Calu3 (cell line): ENCODE data around the gene ZNF420. TPM values are rescaled to one million over a fixed set of nuclear protein-coding genes. Genes with fewer than 3 reads are reported as not detected.
"Not testable (repeated sequence)": the region's sequence is repeated elsewhere in the genome, so short reads cannot be mapped to it uniquely, and the experiment has no call there.

ENCODE experiments used
- BruUV-seq: library from RNA; stranded (reverse); fragments of 400-500 nt; replicated peaks from 2 replicates; lab custom pipeline; 2021; lab: Mats Ljungman, UMichigan
- CTCF ChIA-PET: fragments of 300-600 bp; sonication (Branson Sonifier 250); formaldehyde crosslinking; loops from one replicate; lab custom pipeline; 2022; ENCODE audit warnings: antibody characterized with exemption; lab: Charles Lee
- DNase-seq: peaks from one replicate; pipeline ENCODE4 v3.0.0; 2022
- H3K27ac Mint-ChIP-seq: one replicate; pipeline ENCODE4 v1.8.0; 2022; ENCODE audit warnings: mixed read lengths; ENCODE audit not compliant: unreplicated experiment
- H3K27me3 Mint-ChIP-seq: one replicate; pipeline ENCODE4 v1.8.0; 2022; ENCODE audit warnings: mixed read lengths; ENCODE audit not compliant: unreplicated experiment
- H3K36me3 Mint-ChIP-seq: one replicate; pipeline ENCODE4 v1.8.0; 2022; ENCODE audit warnings: mild to moderate bottlenecking, moderate library complexity, mixed read lengths; ENCODE audit not compliant: insufficient read depth, unreplicated experiment
- H3K4me1 Mint-ChIP-seq: one replicate; pipeline ENCODE4 v1.8.0; 2022; ENCODE audit warnings: mild to moderate bottlenecking, low read depth, mixed read lengths; ENCODE audit not compliant: unreplicated experiment
- H3K4me3 Mint-ChIP-seq: one replicate; pipeline ENCODE4 v1.8.0; 2022; ENCODE audit warnings: mild to moderate bottlenecking, low read depth, moderate library complexity, mixed read lengths; ENCODE audit not compliant: unreplicated experiment
- H3K9me3 Mint-ChIP-seq: one replicate; pipeline ENCODE4 v1.8.0; 2022; ENCODE audit warnings: low read depth, mixed read lengths; ENCODE audit not compliant: unreplicated experiment
- CTCF ChIP-seq: fragments of 200-600 bp; IDR thresholded peaks from one replicate; pipeline ENCODE4 v1.8.0; 2022; ENCODE audit warnings: antibody characterized with exemption; ENCODE audit not compliant: unreplicated experiment
- intact Hi-C: fragments of 100-400 bp; cut with micrococcal nuclease; formaldehyde crosslinking; loops from one replicate; pipeline ENCODE4 v1.10.0; 2022; ENCODE audit not compliant: unreplicated experiment
- total RNA-seq: library from RNA; stranded (reverse); gene quantifications from 2 replicates; pipeline ENCODE4 v1.2.3, GENCODE V29; 2022

ZNF420 gene
- total RNA-seq, 1 experiment from 2014 or later = 8.7 TPM

- no peaks in the 10 kb centered on the region for H3K4me1 Mint-ChIP-seq
- intact Hi-C loops = no loop called here
- H3K27ac Mint-ChIP-seq = no peak overlapping the region
- no peak for DNase-seq
- TF ChIP-seq CTCF = no peak
- CTCF ChIA-PET = no interaction called here
- BruUV-seq = no TSS peak
- no peak overlapping the region for H3K4me3 Mint-ChIP-seq
- no peaks in the 10 kb centered on the region for H3K36me3 Mint-ChIP-seq
- peaks cover 39% of the 10 kb centered on the region for H3K9me3 Mint-ChIP-seq
- no peaks in the 10 kb centered on the region for H3K27me3 Mint-ChIP-seq
These were observed 19.1 kb upstream of the ZNF420 start for GRCh38 chr19:37059142-37059541.

GRCh38 chr19:37064886-37065285, 13.3 kb upstream of the ZNF420 start:
- intact Hi-C loops, H3K4me1 Mint-ChIP-seq, CTCF ChIA-PET: not testable (repeated sequence)

GRCh38 chr19:37074111-37074510, 4.1 kb upstream of the ZNF420 start:
- no peak overlapping the region for H3K4me3 Mint-ChIP-seq
- H3K36me3 Mint-ChIP-seq = peaks cover 19% of the 10 kb centered on the region
- CTCF ChIA-PET = interaction anchor here (0.7 kb wide), 1 partner anchor 580 kb away, joined by 7 read pairs; no protein-coding TSS in a partner anchor
- no peak overlapping the region for H3K27ac Mint-ChIP-seq
- TF ChIP-seq CTCF = no peak
- H3K4me1 Mint-ChIP-seq = peaks cover 4% of the 10 kb centered on the region
- BruUV-seq = no TSS peak
- H3K27me3 Mint-ChIP-seq = no peaks in the 10 kb centered on the region
- no peak for DNase-seq
- intact Hi-C loops = no loop called here
- peaks cover 8% of the 10 kb centered on the region for H3K9me3 Mint-ChIP-seq

More at GRCh38 chr19:37064886-37065285, 13.3 kb upstream of the ZNF420 start:
- not testable (repeated sequence) for H3K4me3 Mint-ChIP-seq, BruUV-seq, DNase-seq, H3K27me3 Mint-ChIP-seq, H3K36me3 Mint-ChIP-seq, H3K27ac Mint-ChIP-seq
- peaks cover 26% of the 10 kb centered on the region for H3K9me3 Mint-ChIP-seq

- no peaks in the 10 kb centered on the region for H3K27me3 Mint-ChIP-seq
- TF ChIP-seq CTCF = no peak
- H3K4me1 Mint-ChIP-seq = peaks cover 12% of the 10 kb centered on the region
- no TSS peak for BruUV-seq
- H3K27ac Mint-ChIP-seq = no peak overlapping the region
- intact Hi-C loops = no loop called here
- H3K36me3 Mint-ChIP-seq = peaks cover 19% of the 10 kb centered on the region
- peaks cover 8% of the 10 kb centered on the region for H3K9me3 Mint-ChIP-seq
- CTCF ChIA-PET = no interaction called here
- no peak for DNase-seq
- no peak overlapping the region for H3K4me3 Mint-ChIP-seq
These were observed 3.3 kb upstream of the ZNF420 start for GRCh38 chr19:37074819-37075362.

- peaks cover 11% of the 10 kb centered on the region for H3K9me3 Mint-ChIP-seq
- intact Hi-C loops, CTCF ChIA-PET, BruUV-seq, DNase-seq, H3K27me3 Mint-ChIP-seq, H3K27ac Mint-ChIP-seq, H3K4me3 Mint-ChIP-seq: not testable (repeated sequence)
- peaks cover 19% of the 10 kb centered on the region for H3K36me3 Mint-ChIP-seq
- H3K4me1 Mint-ChIP-seq = peaks cover 12% of the 10 kb centered on the region
These were observed 1.7 kb upstream of the ZNF420 start for GRCh38 chr19:37076524-37076923.
